AG09309 (cell line): ENCODE data around the gene LGALS7B.
"Not testable (repeated sequence)": the region's sequence is repeated elsewhere in the genome, so short reads cannot be mapped to it uniquely, and the experiment has no call there.

ENCODE experiments used
- DNase-seq: peaks from one replicate; pipeline ENCODE4 v3.0.0-alpha.2; 2010; ENCODE audit warnings: low read depth
- H3K4me3 ChIP-seq: 2 replicates; pipeline ENCODE4 v1.5.1; 2011; ENCODE audit warnings: mild to moderate bottlenecking, low read depth, low read length, moderate library complexity; ENCODE audit not compliant: control insufficient read depth
- CTCF ChIP-seq: IDR thresholded peaks from 2 replicates; pipeline ENCODE4 v1.5.1; 2011; ENCODE audit warnings: mild to moderate bottlenecking, low read depth, low read length, inconsistent platforms; ENCODE audit not compliant: insufficient read depth, control insufficient read depth; ENCODE audit errors: missing control alignments

Gene LGALS7B

GRCh38 chr19:38819231-38819920 lies 30.4 kb downstream of the LGALS7B start:
- DNase-seq = no peak
- no peak for TF ChIP-seq CTCF
- no peak overlapping the region for H3K4me3 ChIP-seq

- not testable (repeated sequence) for H3K4me3 ChIP-seq, DNase-seq
Observed at GRCh38 chr19:38821230-38821825, 32.3 kb downstream of the LGALS7B start.

GRCh38 chr19:38825936-38826335 lies 36.9 kb downstream of the LGALS7B start:
- DNase-seq, H3K4me3 ChIP-seq: not testable (repeated sequence)

GRCh38 chr19:38826856-38827551 lies 38.0 kb downstream of the LGALS7B start:
- H3K4me3 ChIP-seq = no peak overlapping the region
- DNase-seq = no peak
- no peak for TF ChIP-seq CTCF

- not testable (repeated sequence) for H3K4me3 ChIP-seq, DNase-seq
Observed at GRCh38 chr19:38829203-38829602, 40.2 kb downstream of the LGALS7B start.

GRCh38 chr19:38830039-38830733 lies 41.2 kb downstream of the LGALS7B start:
- no peak overlapping the region for H3K4me3 ChIP-seq
- no peak for TF ChIP-seq CTCF
- DNase-seq = no peak

GRCh38 chr19:38831142-38831605 lies 42.2 kb downstream of the LGALS7B start:
- peak; percentile 56 for DNase-seq
- peak overlapping the region; percentile 62 for H3K4me3 ChIP-seq
- no peak for TF ChIP-seq CTCF

GRCh38 chr19:38833092-38833425 lies 44.1 kb downstream of the LGALS7B start:
- no peak for TF ChIP-seq CTCF
- no peak overlapping the region for H3K4me3 ChIP-seq
- no peak for DNase-seq
